OCI-LY3 (cell line): ENCODE results near the gene CCDC157.

Experiments
- EZH2phosphoT487 ChIP-seq: fragments of 200-600 bp; shearing (Covaris generic); IDR thresholded peaks from 2 replicates; pipeline ENCODE4 v1.6.1; 2018; ENCODE audit warnings: antibody characterized with exemption, mixed run types, low read depth
- TF ChIP-seq, protein P1 (sequence below): fragments of 200-600, 300-600 bp; sonication (generic); IDR thresholded peaks from 2 replicates; pipeline ENCODE4 v1.5.1; 2014; ENCODE audit warnings: antibody characterized with exemption, low read length, low read depth

DNA sequence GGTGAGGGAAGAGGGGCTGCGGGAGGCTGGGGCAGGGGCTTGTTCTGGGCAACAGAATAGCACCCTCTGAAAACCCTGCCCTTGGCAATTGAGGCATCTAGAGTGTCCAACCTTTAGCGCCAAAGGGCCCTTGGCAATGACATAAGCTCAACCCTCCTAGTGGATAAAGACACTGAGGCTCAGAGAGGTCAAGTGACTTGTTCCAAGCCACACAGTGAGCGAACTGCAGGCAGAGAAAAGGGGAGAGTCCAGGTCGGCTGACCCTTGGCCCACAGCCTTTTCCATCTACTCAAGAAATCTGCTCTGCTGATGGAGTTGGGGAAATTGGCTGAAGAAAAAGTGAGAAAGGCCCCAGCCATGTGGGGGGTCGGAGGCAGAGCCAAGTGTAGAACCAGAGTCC is 42.9 kb downstream of the CCDC157 start:
- TF ChIP-seq, protein P1, sequence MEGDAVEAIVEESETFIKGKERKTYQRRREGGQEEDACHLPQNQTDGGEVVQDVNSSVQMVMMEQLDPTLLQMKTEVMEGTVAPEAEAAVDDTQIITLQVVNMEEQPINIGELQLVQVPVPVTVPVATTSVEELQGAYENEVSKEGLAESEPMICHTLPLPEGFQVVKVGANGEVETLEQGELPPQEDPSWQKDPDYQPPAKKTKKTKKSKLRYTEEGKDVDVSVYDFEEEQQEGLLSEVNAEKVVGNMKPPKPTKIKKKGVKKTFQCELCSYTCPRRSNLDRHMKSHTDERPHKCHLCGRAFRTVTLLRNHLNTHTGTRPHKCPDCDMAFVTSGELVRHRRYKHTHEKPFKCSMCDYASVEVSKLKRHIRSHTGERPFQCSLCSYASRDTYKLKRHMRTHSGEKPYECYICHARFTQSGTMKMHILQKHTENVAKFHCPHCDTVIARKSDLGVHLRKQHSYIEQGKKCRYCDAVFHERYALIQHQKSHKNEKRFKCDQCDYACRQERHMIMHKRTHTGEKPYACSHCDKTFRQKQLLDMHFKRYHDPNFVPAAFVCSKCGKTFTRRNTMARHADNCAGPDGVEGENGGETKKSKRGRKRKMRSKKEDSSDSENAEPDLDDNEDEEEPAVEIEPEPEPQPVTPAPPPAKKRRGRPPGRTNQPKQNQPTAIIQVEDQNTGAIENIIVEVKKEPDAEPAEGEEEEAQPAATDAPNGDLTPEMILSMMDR, result no peak
- TF ChIP-seq EZH2phosphoT487, result no peak
